Fibroblast of pulmonary artery (primary cell): ENCODE results near the gene COX7C.

Experiments
- DNase-seq: peaks from one replicate; pipeline ENCODE4 v3.0.0-alpha.2; 2010; ENCODE audit warnings: low read depth
- H3K4me3 ChIP-seq: replicated peaks from 2 replicates; pipeline ENCODE4 v1.5.1; 2011; ENCODE audit warnings: low read depth, mild to moderate bottlenecking, control low read depth, low read length, moderate library complexity
- CTCF ChIP-seq: IDR thresholded peaks from 2 replicates; pipeline ENCODE4 v1.5.1; 2011; ENCODE audit warnings: mild to moderate bottlenecking, control low read depth, low read length, inconsistent platforms; ENCODE audit errors: missing control alignments

The COX7C gene

GRCh38 chr5:86665984-86666760 is 48.4 kb downstream of the COX7C start:
- H3K4me3 ChIP-seq, result no peak overlapping the region
- TF ChIP-seq CTCF, result no peak
- DNase-seq, result no peak

GRCh38 chr5:86666981-86667380 is 49.2 kb downstream of the COX7C start:
- no peak for DNase-seq
- H3K4me3 ChIP-seq, result no peak overlapping the region
- no peak for TF ChIP-seq CTCF
